ENCODE data around the gene KBTBD12.

Gene KBTBD12

DNA sequence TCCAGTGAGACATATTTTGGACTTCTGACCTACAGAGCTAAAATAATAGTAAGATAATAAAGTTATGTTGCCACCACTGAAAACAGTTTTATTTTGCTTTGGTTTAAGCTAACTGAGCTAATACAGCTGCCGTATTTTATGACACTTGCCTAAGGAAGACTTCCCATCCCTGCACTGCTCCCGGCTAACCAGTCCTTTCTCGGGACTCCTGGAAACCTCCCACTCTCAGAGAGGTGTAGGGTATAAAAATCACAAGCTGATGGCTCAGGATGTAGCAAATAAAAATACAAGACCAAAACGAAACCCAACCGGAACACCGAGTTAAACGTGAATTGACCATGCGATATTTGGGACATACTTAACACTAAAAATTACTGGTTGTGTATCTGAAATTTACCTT is 448 bp upstream of the KBTBD12 start:
- DNase-seq (ENCODE audit: low read depth, low spot score): no peak
- TF ChIP-seq SUZ12 (IDR thresholded peaks at IDR 0.05; ENCODE audit: extremely low read depth, insufficient read depth, insufficient read length): no peak
- no peak for TF ChIP-seq ZNF274 (IDR thresholded peaks at IDR 0.05; ENCODE audit: low read depth, low read length)
- TF ChIP-seq YY1 (IDR thresholded peaks at IDR 0.05; ENCODE audit: insufficient read depth, insufficient read length): no peak
- Histone ChIP-seq H3K36me3 (ENCODE audit: insufficient read depth, insufficient read length, low read length) (no peaks in the 10 kb centered on the region), H3K4me3 (ENCODE audit: insufficient read length, low read depth) (no peak overlapping the region), H3K9me3 (ENCODE audit: insufficient read depth, low read length) (peaks cover 11% of the 10 kb centered on the region; the same call in 1 of the 2 replicates), H3K4me1 (ENCODE audit: insufficient read depth, insufficient read length) (no peaks in the 10 kb centered on the region), H3K9ac (ENCODE audit: insufficient read length, low read depth) (no peak overlapping the region), H3K27me3 (ENCODE audit: insufficient read depth, insufficient read length) (no peaks in the 10 kb centered on the region)

DNA sequence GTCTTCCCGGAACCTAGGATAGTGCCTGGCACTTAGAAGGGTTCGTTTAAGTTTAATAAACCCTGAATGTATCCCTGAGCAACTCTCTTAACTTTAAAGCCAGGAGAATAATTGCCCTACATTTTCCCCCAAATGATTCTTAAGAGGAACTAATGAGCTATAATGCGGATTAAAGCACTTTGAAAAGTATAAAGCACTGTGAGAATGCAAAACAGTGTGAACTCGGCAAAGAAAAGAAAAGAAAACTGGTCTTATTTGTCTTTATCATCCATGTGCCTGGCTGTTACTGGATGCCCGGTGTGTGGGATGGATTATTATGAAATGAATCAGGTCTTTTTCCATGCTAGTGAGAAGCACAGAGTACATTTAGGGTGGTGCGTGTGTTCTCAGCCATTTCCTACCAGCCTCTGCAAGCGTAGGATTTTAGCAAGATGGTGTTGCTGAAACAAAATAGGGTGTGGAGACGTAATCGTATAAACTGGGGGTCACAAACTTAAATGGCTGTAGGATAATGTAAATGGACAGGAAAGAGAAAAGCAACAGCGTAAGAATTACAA is 983 bp downstream of the KBTBD12 start:
- no peak for DNase-seq (ENCODE audit: low read depth, low spot score)
- no peak overlapping the region for H3K4me3 ChIP-seq (ENCODE audit: insufficient read length, low read depth)
- peaks cover 11% of the 10 kb centered on the region; the same call in 1 of the 2 replicates for H3K9me3 ChIP-seq (ENCODE audit: insufficient read depth, low read length)
- TF ChIP-seq ZNF274 (IDR thresholded peaks at IDR 0.05; ENCODE audit: low read depth, low read length) (no peak), YY1 (IDR thresholded peaks at IDR 0.05; ENCODE audit: insufficient read depth, insufficient read length) (no peak), SUZ12 (IDR thresholded peaks at IDR 0.05; ENCODE audit: extremely low read depth, insufficient read depth, insufficient read length) (no peak)
- H3K4me1 ChIP-seq (ENCODE audit: insufficient read depth, insufficient read length): no peaks in the 10 kb centered on the region
- no peaks in the 10 kb centered on the region for H3K27me3 ChIP-seq (ENCODE audit: insufficient read depth, insufficient read length)
- no peak overlapping the region for H3K9ac ChIP-seq (ENCODE audit: insufficient read length, low read depth)
- no peaks in the 10 kb centered on the region for H3K36me3 ChIP-seq (ENCODE audit: insufficient read depth, insufficient read length, low read length)

DNA sequence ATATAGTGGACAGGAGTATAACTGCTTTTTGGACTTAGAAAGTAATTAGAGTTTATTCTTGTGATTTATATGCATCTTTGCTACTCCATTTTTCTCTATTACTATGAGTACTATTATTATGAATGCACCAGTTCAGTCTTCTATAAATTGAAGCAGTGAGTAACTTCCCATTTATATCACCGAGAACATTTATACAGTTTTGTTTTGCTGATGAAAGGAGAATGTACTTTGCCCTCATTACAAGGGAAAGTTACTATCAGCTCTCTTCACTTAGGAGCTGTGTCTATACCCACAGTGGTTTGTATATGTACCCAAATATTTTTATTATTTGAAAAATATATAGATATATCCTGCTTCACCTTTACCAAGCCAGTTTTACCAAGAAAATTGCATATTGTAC is 5.7 kb downstream of the KBTBD12 start:
- H3K4me3 ChIP-seq (ENCODE audit: insufficient read length, low read depth): no peak overlapping the region
- H3K9me3 ChIP-seq (ENCODE audit: insufficient read depth, low read length): no peaks in the 10 kb centered on the region
- no peak overlapping the region for H3K9ac ChIP-seq (ENCODE audit: insufficient read length, low read depth)
- H3K4me1 ChIP-seq (ENCODE audit: insufficient read depth, insufficient read length): no peaks in the 10 kb centered on the region
- DNase-seq (ENCODE audit: low read depth, low spot score): no peak
- H3K36me3 ChIP-seq (ENCODE audit: insufficient read depth, insufficient read length, low read length): no peaks in the 10 kb centered on the region
- H3K27me3 ChIP-seq (ENCODE audit: insufficient read depth, insufficient read length): no peaks in the 10 kb centered on the region
- TF ChIP-seq ZNF274 (IDR thresholded peaks at IDR 0.05; ENCODE audit: low read depth, low read length): no peak
- no peak for TF ChIP-seq SUZ12 (IDR thresholded peaks at IDR 0.05; ENCODE audit: extremely low read depth, insufficient read depth, insufficient read length)
- no peak for TF ChIP-seq YY1 (IDR thresholded peaks at IDR 0.05; ENCODE audit: insufficient read depth, insufficient read length)

- H3K4me1 ChIP-seq (ENCODE audit: insufficient read depth, insufficient read length): no peaks in the 10 kb centered on the region
- H3K36me3 ChIP-seq (ENCODE audit: insufficient read depth, insufficient read length, low read length): no peaks in the 10 kb centered on the region
- DNase-seq (ENCODE audit: low read depth, low spot score): no peak
- H3K9ac ChIP-seq (ENCODE audit: insufficient read length, low read depth): no peak overlapping the region
- no peaks in the 10 kb centered on the region for H3K9me3 ChIP-seq (ENCODE audit: insufficient read depth, low read length)
- TF ChIP-seq YY1 (IDR thresholded peaks at IDR 0.05; ENCODE audit: insufficient read depth, insufficient read length): no peak
- TF ChIP-seq SUZ12 (IDR thresholded peaks at IDR 0.05; ENCODE audit: extremely low read depth, insufficient read depth, insufficient read length): no peak
- no peak for TF ChIP-seq ZNF274 (IDR thresholded peaks at IDR 0.05; ENCODE audit: low read depth, low read length)
- no peaks in the 10 kb centered on the region for H3K27me3 ChIP-seq (ENCODE audit: insufficient read depth, insufficient read length)
- no peak overlapping the region for H3K4me3 ChIP-seq (ENCODE audit: insufficient read length, low read depth)
Measured at GRCh38 chr3:127923611-127924010, 8.6 kb downstream of the KBTBD12 start.

- Histone ChIP-seq H3K27me3 (ENCODE audit: insufficient read depth, insufficient read length) (no peaks in the 10 kb centered on the region), H3K9me3 (ENCODE audit: insufficient read depth, low read length) (no peaks in the 10 kb centered on the region), H3K4me1 (ENCODE audit: insufficient read depth, insufficient read length) (no peaks in the 10 kb centered on the region), H3K9ac (ENCODE audit: insufficient read length, low read depth) (no peak overlapping the region), H3K36me3 (ENCODE audit: insufficient read depth, insufficient read length, low read length) (no peaks in the 10 kb centered on the region), H3K4me3 (ENCODE audit: insufficient read length, low read depth) (no peak overlapping the region)
- TF ChIP-seq SUZ12 (IDR thresholded peaks at IDR 0.05; ENCODE audit: extremely low read depth, insufficient read depth, insufficient read length): no peak
- TF ChIP-seq ZNF274 (IDR thresholded peaks at IDR 0.05; ENCODE audit: low read depth, low read length): no peak
- TF ChIP-seq YY1 (IDR thresholded peaks at IDR 0.05; ENCODE audit: insufficient read depth, insufficient read length): no peak
- no peak for DNase-seq (ENCODE audit: low read depth, low spot score)
Measured at GRCh38 chr3:127925384-127925783, 10.4 kb downstream of the KBTBD12 start.

- Histone ChIP-seq H3K4me3 (ENCODE audit: insufficient read length, low read depth) (no peak overlapping the region), H3K4me1 (ENCODE audit: insufficient read depth, insufficient read length) (no peaks in the 10 kb centered on the region), H3K9ac (ENCODE audit: insufficient read length, low read depth) (no peak overlapping the region), H3K27me3 (ENCODE audit: insufficient read depth, insufficient read length) (no peaks in the 10 kb centered on the region), H3K36me3 (ENCODE audit: insufficient read depth, insufficient read length, low read length) (no peaks in the 10 kb centered on the region), H3K9me3 (ENCODE audit: insufficient read depth, low read length) (no peaks in the 10 kb centered on the region)
- no peak for TF ChIP-seq ZNF274 (IDR thresholded peaks at IDR 0.05; ENCODE audit: low read depth, low read length)
- DNase-seq (ENCODE audit: low read depth, low spot score): no peak
Measured at GRCh38 chr3:127927829-127928604, 13.0 kb downstream of the KBTBD12 start.

GRCh38 chr3:127929818-127930413 is 14.9 kb downstream of the KBTBD12 start:
- Histone ChIP-seq H3K27me3 (ENCODE audit: insufficient read depth, insufficient read length) (no peaks in the 10 kb centered on the region), H3K36me3 (ENCODE audit: insufficient read depth, insufficient read length, low read length) (no peaks in the 10 kb centered on the region), H3K9me3 (ENCODE audit: insufficient read depth, low read length) (no peaks in the 10 kb centered on the region), H3K4me3 (ENCODE audit: insufficient read length, low read depth) (no peak overlapping the region), H3K9ac (ENCODE audit: insufficient read length, low read depth) (no peak overlapping the region), H3K4me1 (ENCODE audit: insufficient read depth, insufficient read length) (no peaks in the 10 kb centered on the region)
- TF ChIP-seq YY1 (IDR thresholded peaks at IDR 0.05; ENCODE audit: insufficient read depth, insufficient read length) (no peak), SUZ12 (IDR thresholded peaks at IDR 0.05; ENCODE audit: extremely low read depth, insufficient read depth, insufficient read length) (no peak), ZNF274 (IDR thresholded peaks at IDR 0.05; ENCODE audit: low read depth, low read length) (no peak)
- no peak for DNase-seq (ENCODE audit: low read depth, low spot score)

All from NT2/D1 (cell line).